HG03469 (cell line): ENCODE results near the gene MAGI1.

Experiments used
- ATAC-seq: cut with Tn5 transposase; IDR thresholded peaks from one replicate; pipeline ENCODE4 v1.9.1; 2021; ENCODE audit warnings: mild to moderate bottlenecking, moderate library complexity, moderate number of reproducible peaks; ENCODE audit not compliant: unreplicated experiment

Gene MAGI1

DNA sequence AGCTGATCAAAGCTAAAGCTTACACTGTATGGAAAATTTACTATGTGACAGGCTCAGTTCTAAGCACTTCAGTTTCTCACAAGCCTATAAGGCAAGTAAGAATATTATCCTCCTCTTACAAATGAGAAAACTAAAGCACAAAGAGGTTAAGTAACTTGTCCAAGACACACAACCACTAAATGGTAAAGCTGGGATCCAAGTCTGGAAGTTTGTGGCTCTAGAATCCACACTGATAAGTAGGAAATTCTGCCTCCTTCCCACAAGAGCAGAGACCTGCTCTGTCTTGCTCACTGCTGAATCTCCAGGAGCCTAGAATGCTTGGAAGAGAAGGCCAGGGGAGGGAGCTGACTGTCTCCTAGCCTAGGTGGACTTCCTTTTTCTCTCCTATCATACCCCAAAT is 60.6 kb downstream of the MAGI1 start:
- no peak for ATAC-seq

DNA sequence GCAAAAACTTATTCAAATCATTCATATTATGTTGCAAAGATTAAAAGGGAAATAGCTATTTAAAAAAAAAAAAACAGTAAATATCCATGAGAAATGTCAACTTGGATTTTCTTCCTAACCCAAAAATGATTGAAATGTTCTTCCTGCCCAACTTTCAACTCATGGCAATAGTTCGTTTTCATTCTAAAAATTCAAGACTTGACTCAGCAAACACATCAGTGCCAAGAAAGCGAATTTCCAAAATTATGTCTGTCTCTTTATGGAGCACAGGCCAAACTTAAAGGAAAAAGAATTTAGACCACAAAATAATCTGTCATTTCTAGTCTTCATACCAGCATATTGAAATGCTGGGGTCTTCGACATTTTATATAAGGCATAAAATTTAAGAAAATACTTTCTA is 63.7 kb downstream of the MAGI1 start:
- ATAC-seq: no peak

DNA sequence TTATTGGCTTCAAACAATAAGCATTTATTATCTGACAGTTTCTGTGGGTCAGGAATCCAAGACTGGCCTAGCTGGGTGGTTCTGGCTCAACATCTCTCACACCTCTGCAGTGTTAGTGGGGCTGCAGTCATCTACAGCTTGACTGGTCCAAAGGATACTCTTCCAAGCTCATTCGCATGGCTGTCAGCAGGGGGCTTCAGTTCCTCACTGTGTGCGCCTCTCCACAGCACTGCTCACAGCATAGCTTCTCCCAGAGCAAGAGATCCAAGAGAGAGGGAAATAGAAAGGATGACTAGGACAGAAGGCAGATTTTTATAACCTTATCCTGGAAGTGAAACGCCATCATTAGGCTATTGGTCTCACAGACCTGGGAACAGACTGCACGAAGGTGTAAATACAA is 64.2 kb downstream of the MAGI1 start:
- no peak for ATAC-seq

DNA sequence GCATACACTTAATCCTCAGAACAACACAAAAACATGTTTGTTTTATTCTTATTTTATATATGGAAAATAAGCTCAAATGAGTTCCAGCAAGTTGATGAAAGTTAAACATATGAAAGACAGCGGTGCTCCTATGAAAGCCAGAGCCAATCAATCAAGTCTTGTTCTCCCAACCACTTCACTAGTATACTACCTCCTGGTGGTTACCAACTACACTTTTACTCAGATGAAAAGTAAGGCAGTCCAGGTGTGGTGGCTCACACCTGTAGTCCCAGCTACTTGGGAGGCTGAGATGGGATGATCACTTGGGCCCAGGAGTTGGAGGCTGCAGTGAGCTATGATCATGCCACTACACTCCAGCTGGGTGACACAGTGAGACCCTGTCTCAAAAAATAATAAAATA is 66.0 kb downstream of the MAGI1 start:
- ATAC-seq: no peak

DNA sequence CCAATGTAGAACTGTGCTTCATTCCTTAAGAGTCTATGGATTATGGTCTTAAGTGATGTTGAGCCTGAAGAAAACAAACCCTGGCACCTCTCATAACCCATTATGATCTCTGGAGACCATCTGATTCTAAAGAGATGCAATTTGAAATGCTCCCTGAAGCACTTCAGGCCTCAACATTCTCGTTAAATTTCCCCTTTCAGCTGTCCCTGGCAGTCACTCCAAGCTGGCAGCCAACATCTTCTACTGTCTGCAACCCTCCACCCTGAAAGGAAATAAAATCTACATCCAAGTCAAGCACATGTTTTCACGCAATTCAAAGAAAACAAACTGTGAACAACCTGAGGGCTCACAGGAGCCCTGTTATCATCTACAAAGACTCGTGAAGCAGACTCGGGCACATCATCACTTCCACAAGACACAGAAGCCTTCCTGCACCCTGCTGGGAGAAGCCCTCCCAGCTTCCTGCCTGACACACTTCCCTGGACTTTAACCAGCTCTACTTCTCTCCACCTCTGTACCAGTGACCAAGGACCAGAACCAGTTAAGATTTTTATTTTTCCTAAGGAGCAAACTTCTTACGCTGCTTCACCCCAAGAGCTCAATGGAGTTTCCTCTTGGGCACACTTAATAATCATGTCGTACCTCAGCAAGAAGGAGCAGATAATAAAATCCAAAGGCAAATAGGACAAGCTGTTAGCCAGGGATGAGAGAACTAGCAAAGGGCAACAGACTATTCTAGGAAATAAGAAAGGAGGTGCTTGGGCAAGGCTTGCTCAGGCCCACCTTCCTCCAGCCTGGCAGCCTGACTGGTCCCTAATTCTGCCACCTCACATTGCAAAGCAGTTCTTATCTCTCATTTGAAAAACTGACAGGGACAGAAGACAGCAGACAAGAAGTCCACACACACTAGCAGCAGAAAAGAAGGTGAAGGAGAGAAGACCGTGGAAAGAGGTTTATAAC is 67.1 kb downstream of the MAGI1 start:
- no peak for ATAC-seq

DNA sequence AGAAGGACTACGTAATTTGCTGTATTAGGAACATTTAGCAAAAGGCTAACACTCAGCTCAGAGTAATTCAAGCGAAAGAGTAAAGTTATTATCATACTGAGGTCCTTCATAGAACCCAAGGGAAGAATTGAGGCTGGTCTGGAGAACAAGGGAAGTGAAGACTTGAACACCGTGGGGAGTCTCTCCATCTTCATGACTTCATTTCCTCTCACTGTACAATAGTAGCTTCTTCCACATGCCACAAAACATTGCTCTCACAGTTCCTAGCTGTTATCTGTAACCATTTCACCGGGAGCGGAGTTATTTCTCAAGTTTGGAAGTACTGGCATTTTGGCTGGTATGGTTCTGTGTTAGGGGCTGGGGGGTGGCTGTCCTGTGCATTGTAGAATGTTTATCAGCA is 69.7 kb downstream of the MAGI1 start:
- ATAC-seq: no peak

DNA sequence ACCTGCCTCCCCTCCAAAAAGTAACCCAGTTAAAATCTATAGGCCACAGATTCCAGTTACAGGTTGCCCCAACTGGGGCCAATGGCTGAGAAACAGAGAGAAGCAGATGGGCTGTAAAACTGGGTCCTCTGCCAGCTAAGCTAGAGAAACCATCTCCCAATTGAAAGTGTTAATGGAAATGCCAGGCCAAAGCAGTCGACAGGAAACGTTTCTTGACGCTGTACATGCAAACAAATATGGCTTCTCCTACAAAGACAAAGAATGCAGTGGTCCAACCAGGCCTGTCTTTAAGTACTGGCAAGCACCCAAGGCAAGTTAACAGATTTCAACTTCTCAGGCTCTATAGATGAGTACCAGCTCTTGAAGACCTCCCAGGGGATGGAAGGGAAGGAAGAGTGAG is 71.3 kb downstream of the MAGI1 start:
- no peak for ATAC-seq

DNA sequence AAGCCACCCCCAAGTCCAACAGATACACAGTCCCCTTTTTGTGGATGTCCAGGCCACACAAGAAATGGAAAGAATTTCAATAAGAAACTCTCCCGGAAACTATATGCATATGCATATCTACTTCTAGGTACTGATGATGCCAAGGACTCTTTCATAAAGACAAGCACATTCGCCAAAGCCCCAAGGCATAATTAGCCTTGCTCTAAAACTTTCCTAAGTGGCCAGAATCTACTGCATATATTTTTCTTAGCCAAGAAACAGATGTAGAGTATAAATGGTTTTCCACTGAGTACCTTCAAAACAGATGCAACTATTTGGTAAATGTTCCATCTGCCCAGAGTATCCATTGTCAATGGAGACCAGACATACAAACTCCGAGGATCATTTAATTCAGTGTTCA is 73.9 kb downstream of the MAGI1 start:
- no peak for ATAC-seq

DNA sequence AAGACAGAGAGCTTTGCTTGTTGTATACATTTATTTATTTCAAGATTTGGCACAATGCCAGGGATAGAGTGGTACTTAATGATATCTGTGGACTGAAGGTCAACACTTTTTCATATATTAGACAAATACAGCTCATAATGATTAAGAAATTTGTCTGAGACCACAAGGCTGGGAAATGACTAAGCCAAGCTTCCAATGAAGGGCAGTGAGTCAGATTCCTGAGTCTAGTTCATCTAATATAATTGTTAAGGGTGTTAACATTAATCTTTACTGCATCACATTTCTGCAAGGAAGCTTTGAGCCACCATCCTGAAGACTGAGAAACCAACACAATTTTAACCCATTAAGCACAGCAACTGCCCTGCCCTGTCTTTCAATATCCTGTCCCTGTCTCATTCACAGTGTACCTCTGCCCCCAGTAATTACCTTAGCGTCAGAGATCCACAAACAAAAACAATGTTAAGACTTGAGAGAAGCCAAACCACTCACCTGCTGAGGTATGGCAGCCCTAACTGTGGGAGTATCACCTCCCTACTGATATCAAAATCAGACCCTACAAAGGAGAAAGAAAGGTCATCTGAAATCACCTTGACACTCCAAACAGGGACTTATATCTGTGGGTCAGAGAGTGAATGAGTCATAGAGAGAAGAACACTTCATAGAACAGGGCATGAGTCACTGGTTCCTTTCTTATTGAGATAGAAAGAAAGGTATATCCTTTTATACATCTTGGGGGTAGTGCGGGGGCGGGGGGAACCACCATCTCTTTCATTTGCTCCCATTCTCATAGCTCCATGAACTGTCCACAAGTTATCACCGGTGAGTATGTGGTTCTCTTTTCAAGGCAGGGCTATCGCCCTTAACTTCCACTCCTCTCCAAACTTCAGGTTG is 74.7 kb downstream of the MAGI1 start:
- peak; percentile 97 for ATAC-seq

DNA sequence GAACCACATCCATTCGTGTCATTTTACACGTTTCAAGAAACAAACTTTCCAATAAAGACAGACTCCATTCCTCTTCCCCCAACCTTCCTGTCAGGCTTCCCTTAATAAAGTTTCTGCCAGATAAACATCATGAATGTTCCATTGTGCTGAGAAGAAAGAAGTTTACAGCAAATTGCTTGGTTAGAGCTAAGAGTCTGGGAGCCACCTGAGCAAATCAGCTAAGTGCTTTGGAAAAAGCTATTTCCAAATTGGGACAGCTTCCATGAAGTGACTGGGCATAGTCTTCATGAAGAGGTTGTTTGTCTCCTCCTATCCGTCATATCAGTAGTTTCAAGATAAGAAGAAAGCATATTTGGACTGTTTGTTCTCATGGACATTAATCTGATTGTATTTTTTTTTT is 77.0 kb downstream of the MAGI1 start:
- ATAC-seq: no peak

DNA sequence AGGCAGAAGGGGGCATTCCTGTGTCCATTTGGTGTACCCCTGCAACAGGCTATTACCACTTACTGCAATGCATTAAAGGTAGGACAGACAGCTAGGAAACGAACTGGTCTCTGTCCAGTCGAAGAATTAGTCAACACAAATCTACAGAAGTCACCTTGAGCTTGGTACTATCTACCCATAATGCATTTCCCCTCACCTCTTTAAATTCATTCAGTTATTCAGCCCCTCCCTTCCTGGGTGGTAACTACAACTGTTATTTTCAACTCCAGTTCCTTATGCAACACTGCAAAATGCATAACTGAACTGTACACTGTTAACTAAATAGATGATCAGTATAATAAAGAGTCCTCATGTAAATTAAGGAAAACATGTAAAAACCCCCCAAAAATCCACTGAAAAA is 77.6 kb downstream of the MAGI1 start:
- no peak for ATAC-seq

DNA sequence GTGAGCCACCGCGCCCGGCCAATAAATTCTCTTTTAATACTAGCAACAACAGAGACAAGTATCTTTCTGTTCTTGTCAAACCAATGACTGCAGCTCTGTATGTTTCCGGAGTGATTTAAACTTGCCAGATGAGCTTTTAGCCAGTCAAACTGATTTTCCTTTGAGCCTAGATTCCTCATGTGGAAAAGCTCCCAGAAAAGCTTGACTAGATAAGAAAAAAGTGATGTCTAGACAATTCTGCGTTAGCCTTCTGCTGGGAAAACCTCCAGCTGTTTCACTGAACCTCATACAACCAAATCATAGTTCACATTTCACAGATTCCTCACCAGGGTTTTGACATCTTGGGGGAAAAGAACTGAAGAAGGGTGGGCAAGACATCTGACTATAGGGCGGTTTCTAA is 78.6 kb downstream of the MAGI1 start:
- no peak for ATAC-seq

DNA sequence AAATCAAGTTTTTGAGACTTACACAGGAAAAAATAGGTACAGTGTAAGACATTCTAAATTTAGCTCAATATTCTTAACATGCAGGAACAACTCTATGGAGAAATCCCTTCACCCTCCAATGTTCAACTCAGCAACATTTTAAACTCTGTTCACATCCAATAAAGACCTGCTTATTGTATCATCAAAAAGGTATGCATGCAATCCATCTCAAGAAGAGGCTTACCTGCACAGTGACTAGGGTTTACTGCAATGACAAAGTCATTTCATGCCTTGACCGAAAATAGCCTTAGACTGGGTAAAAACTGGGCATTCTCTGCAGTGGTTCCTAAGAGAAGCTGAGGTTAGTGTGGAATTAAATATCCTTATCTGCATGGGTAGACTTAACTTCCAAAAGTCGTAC is 80.5 kb downstream of the MAGI1 start:
- ATAC-seq: no peak

DNA sequence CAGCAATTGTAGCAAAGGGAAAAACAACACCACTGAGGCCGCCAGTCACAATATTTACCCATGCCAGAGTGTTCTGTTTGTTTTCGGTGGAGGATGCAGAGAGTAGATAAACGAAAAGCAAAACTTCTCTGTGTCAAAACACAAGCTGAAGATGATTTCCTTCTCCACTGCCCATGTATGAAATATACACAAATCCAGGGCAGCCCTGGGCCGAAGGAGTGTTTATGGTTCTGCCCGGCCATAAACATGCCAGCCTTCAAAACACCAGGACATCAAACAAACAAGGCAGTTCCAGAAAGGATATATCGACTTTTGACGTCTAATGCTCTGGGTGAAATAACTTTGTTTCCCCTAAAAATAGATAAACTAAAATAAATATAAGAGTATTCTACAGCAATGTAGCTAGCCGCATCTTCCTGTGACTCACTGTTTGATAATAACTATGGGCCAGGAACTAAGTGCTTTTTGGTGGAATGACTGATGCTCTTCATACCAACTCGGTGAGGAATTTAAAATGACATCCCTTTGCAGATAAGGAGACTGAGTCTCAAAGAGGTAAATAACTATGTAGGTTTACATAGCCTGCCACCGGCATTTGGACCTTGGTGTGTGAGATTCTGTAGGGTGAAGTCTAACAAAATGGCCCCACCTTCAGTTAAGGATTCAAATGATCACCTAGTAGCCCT is 82.8 kb downstream of the MAGI1 start:
- ATAC-seq: no peak

DNA sequence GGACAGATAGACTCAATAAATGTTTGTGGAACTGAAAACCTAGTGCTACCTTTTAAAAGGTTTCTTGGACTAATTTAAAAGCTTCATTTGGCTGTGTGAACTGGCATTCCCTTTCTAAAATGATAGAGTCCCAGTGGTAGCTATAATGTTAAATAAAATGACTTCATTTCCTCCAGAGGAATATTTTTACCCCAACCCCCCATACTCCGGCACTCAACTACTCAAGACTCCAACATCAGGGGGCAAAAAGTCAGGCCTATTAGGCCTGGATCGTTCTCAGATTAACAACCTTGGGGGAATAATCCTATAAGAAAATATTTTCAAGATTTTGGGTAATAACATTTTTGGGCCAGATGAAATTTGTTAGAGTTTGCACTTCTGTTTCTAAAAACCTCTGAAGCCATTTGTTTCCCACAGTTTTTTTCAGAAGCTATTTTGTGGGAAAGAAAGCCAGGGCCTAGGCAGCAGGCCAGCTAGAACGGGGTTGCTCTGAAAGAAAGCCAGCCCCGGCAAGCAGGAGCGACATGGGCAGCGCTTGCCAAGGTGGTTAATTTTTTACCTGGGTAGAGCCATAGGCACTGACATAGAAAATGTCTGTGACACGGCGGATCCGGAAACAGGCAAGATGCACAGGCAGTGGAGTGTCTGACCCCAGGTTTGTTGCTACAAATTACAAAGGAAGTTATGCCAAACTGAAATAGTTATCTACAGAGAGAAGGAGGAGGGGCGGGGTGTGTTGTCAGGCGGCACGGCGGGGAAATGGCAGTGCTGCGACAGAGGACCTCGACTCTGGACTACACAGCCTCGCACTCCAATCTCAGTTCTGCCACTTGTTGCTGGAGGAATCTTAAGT is 84.6 kb downstream of the MAGI1 start:
- no peak for ATAC-seq

DNA sequence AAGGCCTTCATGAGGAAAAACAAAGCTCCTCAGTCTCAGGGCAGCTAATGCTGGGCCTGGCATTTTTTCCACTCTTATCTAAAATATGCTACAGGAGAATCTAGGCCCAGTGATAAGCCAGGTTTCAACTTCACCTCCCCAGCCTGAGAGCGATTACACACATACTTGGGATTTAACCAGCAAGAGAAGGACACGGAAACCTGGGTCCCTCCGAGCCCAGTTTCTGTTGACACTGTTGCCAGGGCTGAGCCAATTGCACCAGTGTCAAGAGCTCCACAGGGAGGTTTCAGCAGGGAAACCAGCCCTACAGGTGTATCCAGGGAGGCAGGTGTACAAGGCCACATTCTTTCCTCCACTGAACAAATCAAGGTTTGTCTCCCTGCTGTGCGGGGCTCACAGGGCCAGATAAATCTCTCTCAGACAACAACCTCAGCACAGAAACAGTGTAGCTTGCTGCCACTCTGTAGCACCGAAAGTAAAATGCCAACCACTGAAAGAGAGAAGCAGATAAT is 85.4 kb downstream of the MAGI1 start:
- no peak for ATAC-seq

DNA sequence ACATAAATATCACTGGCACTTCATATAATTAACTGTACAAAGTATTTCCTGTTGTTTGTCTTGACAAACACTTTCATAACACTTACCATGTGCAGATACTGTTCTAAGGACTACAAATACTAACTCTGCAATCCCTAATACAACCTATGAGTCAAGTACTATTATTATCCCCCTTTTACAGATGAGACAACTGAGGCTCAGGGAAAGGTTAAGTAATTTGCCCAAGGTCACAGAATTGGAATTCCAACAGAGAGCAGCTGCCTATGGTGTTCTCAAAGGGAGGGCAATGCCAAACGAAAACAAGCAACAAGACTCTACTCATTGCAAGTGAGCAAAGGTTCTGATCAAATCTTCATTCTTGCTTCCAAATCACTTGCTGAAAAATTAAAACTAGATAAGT is 85.9 kb downstream of the MAGI1 start:
- no peak for ATAC-seq

DNA sequence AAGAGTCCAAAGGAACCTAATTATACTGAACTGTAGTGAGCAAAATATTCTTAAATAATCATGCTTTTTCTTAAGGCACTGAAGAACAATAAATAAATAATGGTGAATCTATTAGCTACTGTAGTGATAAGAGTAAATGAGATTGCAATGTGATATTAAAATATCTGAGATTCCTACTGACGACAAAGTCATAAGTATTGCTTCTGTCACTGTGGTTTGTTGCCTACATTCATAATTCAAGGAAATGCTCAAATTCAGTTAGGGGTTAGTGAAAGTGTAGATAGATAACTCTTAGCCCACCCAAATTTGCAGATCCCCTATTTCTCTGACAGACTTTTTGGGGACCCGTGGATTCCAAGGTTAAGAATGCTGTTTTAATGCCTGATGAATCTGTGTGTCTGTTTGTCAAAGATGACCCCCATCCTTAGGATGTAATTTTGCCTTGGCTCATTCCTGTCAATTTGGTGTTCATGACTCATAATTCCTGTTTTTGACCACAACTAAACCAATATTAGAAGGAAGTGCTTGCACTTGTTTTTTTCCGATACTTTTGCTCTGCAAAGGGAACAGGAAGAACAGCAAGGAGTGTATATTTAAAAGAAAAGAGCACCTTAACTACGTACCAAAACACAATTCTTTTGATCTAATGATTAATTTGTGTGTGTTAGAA is 86.7 kb downstream of the MAGI1 start:
- no peak for ATAC-seq
